RKO (cell line): ENCODE results near the gene GGA3.
"Not testable (repeated sequence)": the region's sequence is repeated elsewhere in the genome, so short reads cannot be mapped to it uniquely, and the experiment has no call there.

Experiments
- DNase-seq: peaks from one replicate; pipeline ENCODE4 v3.0.0-alpha.2; 2016; ENCODE audit warnings: low spot score

GGA3 gene

DNA sequence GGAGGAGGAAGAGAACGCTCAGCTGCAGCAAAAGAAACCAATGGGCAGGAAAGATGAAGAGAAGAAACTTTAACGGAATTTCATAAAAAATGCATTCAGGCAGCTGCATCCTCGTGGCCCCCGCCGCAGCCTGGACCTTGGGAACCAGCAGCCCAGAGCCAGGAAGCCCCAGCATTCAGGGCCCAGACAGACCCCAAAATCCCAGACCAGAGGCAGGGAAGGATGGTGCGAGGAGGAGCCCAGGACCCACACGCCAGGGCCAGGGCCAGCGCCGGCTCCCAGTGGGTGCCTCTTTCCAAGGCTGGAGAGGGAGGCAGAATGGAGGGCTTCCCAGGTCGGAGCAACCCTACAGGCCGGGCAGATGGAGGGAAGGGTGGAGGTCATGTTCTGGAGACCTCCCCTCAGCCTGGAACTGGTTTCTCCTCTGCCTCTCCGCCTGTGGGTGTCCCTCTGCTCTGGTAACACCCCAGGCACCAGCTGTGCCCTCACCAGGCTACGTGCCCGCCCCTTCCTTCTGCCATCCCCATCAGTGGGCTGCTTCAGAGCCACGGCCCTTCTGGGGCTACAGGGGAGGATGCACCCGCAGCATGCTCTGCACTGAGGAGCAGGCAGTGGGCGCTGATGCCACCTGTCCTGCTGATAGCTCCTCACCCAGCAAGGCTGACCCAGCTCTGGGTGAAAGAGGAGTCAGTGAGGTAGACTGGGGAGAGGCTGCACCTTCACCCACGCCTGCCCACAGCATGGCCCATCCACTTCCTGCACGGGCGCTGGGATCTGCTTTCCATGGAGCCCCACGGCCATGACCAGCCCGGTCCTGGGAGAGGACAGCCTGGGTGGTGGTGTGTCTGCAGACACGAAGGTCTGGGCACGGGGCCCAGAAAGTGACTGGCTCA lies 10.8 kb upstream of the GGA3 start:
- DNase-seq = no peak

DNA sequence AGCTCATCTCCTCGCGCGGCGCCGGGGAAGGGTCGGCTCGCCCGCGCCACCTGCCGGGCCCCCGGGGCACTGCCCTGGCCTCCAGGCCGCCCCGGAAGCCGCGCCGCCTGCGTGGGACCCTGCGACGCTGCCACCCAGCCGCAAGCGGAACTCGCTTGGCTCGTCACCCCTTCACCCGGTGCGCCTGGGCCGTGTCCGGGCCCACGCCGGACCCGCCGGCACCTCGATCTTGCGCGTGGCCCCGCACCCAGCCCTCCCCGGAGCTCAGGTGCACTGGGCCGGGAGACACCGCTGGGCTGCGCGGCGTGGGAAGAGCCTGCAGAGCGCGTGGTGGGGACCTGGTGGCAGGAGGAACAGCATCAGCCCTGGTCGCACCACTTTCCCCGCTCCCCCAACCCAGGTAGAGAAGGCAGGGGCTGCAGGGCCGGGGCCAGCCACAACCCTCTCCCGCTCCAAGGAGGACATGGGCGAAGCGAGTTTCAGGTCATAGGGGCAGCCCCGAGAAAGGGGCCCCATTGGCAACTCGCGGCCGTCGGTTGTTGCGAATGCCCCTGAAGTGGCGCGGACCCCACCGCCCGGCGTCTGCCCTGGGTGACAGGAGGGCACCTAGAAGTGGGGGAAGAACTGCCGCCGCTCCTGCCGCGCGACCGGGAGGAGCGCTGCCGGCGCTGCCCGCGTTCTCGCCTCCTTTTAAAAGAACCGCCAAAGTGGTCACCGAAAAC lies 10.0 kb upstream of the GGA3 start:
- peak; percentile 85 for DNase-seq

DNA sequence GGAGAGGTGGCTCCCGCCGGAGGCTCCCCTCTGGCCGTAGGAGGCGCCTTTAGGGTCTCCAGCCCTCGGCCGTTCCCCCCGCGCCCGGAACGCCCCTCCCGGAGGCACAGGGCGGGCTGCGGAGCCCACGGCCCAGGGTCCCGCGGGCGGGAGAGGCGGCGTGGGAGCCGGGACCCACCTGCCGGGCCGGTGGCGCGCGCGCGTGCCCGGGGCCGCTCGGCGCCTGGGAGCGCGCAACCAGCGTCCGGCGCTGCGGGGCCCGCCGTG lies 9.5 kb upstream of the GGA3 start, which contains the start of gene MIF4GD:
Gene MIF4GD, minus strand, starts transcription at position 266 of the 267 bp plus-strand sequence. CDS start 1,036 bp downstream, outside the sequence.
- no peak for DNase-seq

DNA sequence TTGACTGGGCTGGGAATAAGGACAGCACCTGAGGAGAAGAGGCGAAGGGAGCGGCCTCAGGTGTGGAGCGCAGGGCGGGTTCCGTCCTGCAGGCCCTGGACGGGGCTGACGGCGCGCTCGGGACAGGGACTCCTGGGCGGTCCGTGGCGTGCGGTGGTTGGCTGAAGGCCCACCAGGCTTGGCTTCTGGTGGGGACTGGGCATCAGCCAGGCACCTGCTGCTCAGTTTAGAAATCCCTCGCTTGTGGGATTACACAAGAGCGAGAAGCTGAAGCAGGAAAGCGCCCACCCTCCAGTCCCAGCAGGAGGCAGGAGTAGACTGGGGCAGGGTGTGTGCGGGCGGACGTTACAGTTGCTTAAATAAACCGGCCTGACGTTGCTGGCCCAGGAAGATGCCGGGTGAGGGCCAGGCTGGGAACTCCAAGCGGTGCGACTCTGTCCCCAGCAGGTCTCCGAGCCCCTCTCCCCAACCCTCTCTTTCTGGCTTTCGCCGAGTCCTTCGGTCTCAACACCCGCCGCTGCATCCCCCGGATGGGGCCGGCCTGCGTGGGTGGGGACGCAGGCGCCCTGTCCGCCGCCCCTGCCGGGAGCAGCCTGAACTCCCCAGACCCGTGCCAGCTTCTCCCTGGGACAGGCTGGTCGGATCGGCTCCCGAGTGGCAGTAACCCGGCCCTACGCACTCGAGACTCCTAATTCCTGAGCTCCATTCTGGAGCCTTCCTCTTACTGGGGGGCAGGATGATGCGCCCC lies 9.0 kb upstream of the GGA3 start:
- DNase-seq = peak; percentile 88

DNA sequence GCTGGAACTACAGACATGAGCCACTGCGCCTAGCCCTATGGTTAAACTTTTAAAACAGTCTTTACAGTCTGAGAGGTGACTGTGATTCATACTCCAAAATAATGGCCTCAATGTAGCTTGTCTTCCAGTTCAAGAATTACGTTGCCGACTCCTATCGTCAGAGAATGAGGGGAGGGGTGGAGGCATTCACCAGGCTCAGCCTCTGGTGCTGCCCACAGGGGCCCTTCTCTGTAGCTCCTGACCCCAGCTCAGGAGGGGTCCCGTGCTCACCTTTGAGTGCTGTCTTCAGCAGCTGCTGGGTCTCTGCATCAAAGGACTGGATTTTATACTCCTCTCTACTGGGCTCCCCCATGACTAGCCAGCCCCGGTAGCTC lies 8.4 kb upstream of the GGA3 start:
- DNase-seq = peak; percentile 49

DNA sequence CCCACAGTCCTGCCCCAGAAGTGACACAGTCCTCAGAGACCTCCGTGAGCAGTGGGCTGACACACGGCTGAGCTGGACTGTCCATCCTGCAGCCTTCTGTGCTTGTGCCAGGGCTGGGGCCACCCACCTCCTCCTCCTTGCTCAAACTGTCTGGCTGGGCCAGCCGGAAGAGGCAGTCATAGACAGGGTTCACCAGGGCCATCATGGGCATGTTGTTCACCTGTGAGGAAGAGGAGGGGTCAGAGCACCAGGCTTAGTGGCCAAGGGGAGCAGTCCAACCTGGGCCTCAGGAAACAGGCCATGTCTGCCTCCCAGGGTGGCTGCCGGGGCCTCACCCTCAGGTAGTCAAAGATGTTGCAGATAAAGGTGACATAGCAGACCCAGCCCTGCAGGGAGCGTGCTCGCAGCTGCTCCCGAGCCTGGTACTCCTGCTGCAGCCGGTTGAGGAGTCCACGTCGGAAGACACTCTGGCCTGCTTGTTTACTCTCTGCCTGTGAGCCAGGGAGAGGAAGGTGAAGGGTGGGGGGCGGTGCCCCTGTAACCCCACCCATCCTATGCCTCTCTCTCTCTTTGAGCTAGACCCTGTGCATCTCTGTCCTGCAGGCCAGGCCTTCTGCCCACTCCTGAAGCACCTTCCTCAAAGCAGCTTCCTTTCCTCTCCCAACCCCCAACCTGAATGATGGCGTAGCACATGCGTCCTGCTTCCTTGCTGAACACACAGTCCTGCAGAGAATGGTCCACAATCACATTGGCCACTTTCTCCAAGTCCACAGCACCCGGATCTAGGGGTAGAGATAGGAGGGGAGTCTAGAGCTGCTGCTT lies 6.2 kb upstream of the GGA3 start:
- no peak for DNase-seq

DNA sequence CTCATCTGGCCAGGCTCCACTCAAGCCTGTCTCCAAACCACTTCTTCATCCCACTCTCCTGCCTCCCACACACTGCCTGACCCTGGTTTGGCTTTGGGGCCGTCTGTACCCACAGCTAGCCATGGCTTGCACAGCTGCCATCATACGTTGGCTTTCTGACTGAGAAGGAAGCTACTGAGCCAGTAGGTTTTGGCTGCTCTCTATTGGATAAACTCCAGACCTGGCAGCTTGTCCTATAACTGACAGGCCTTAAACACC lies 5.7 kb upstream of the GGA3 start:
- DNase-seq = no peak

DNA sequence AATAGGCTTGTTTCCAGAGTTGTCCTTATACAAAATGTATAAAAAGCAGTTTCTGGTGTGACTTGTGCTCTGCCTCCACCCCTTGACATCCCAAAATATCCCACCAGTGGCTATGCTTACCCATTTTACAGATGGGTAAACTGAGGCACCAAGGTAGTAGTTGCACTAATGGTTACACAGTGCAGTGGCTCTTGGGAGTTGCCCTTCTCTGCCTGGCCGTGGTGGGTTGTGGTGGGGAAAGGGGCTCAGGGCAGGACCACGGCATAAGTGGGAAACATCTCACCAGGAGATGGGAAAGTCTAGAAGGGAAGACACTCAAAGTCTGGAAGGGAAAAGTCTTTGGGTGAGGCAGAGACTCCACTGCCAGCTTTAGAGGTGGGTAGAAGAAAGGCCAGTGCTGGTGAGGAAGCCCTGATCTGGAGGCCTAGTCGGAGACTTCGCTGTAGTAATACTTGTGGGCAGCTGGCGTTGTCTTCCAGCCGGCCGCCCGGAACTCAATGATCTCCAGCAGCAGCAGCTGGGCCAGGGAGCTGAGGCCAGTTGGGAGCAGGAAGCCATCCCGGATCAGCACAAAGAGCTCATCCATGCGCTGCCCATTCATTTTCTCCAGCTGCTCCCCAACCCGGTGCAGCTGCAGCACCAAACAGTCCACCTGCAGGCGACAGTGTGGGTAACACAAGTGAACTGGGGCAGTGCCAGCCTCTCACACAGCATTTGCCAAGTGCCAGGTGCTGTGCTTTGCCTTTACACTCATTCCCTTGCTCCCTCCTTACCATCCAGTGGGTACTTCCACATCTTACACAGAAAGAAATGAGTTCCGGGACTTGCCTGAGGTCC lies 5.1 kb upstream of the GGA3 start:
- no peak for DNase-seq

DNA sequence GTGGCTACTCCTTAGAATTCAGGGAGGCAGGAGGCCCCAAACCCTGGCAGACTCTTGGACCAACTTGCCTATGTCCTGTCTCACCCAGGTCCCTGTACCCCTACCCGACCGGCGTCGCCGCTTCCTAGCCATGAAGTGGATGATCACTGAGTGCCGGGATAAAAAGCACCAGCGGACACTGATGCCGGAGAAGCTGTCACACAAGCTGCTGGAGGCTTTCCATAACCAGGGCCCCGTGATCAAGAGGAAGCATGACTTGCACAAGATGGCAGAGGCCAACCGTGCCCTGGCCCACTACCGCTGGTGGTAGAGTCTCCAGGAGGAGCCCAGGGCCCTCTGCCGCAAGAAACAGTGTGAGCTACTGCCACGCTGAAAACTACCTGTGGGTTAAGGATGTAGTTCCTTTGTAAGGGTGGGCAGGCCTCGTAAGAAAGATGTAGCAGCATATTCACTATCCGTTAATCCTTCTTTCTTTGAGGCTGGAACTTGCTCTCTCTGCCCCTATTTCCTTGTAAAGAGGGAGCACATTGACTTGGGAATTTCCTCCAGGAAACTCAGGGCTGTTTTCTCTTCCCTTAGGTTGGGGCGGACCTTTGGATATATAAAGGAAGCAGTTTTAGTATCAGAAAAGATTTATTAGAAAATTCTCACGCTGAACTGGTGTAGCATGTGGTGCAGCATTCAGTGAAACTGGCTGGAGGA lies 4.4 kb upstream of the GGA3 start:
- no peak for DNase-seq

DNA sequence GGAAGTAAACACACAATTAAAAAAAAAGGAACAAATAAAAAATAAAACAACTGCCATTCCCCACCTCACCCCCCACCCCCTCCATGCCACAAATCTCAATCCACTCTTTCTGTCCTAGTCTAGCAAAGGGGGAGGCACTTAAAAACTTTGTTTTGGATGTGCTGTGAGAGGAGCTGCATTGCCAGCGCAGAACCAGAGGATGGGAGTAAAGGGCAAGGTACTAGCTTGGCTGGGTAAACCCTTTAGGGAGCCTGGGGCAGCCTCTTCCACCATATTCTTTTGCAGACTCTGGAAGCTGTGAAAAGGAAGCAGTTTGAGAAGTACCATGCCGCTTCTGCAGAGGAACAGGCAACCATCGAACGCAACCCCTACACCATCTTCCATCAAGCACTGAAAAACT lies 1.6 kb upstream of the GGA3 start:
- DNase-seq = peak; percentile 52

DNA sequence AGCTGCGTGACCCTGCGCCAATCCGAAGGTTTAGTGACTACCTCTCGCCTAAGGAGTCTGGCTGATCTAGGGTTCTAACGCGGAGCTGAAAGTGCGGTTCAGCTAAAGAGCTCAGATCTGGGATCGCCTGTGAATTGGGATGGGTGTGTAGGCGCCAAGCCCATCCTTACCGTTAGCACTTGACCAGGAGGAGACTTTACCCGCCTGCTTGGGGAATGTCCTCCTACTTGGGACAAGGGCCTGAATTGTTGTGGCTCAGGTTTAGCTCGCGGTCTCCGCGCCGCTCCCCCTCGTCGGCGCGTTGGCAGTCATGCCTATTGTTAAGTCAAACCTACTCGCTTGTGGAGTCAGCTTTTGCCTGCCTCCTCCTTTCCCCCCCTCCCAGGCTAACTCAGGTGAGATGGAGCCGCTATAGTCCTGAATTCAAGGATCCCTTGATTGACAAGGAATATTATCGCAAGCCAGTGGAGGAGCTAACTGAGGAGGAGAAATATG lies 753 bp upstream of the GGA3 start:
- DNase-seq = no peak

DNA sequence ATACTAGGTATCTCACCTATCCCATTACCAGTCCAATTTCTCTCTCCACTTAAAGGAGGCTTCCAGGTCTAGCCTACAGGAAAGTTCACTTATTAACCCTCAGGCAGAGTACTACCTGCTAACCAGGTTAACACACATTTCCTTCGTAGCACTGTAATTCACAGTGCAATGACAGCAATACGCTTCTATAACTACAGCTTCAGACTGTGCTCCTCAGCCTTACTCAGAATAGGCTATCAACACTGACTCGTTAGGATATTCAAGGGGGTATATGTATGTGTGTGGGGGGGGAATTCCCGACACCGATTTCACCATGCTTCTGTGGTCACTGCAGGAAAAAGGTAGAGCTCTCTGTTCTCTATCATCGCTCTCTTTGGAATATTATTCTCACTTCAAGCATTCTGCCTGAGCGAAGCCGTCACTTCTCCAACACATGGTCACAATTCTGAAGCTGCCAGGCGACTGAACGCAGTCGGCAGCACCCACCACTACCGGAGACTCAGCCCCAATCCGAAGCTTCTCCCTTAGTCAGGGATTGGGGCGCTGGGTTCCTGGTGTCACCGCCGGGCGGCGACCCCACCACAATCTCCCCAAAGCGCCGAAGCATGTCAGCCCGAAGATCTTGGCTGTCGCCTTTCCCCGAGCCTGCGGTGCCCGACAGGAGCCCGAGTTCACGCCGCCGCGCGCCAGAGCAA lies 618 bp downstream of the GGA3 start:
- DNase-seq = peak; percentile 40

DNA sequence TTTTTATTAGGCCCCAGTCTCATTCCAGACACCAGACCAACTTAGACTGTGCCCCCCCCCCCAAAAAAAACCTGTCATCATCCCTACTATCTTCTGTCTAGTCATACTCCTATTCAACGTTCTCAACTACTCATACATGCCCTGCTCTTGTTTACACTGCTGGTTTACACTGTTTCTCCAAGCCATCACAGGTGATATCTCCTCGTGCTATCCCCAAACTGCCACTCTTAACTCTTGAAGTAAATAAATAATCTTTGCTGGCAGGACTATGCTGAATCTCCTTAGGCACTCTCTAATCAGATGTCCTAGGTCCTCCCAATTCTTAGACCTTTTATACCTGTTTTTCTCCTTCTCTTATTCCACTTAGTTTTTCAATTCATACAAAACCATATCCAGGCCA lies 4.2 kb downstream of the GGA3 start:
- not testable (repeated sequence) for DNase-seq

DNA sequence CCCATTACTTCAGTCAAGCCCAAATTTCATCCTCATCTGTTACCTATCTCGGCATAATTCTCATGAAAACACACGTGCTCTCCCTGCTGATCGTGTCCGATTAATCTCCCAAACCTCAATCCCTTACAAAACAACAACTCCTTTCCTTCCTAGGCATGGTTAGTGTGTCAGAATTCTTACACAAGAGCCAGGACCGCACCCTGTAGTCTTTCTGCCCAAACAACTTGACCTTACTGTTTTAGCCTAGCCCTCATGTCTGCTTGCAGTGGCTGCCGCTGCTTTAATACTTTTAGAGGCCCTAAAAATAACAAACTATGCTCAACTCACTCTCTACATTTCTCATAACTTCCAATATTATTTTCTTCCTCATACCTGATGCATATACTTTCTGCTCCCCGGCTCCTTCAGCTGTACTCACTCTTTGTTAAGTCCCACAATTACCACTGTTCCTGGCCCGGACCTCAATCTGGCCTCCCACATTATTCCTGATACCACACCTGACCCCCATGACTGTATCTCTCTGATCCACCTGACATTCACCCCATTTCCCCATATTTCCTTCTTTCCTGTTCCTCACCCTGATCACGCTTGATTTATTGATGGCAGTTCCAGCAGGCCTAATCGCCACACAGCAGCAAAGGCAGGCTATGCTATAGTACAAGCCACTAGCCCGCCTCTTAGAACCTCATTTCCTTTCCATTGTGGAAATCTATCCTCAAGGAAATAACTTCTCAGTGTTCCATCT lies 5.3 kb downstream of the GGA3 start:
- not testable (repeated sequence) for DNase-seq

DNA sequence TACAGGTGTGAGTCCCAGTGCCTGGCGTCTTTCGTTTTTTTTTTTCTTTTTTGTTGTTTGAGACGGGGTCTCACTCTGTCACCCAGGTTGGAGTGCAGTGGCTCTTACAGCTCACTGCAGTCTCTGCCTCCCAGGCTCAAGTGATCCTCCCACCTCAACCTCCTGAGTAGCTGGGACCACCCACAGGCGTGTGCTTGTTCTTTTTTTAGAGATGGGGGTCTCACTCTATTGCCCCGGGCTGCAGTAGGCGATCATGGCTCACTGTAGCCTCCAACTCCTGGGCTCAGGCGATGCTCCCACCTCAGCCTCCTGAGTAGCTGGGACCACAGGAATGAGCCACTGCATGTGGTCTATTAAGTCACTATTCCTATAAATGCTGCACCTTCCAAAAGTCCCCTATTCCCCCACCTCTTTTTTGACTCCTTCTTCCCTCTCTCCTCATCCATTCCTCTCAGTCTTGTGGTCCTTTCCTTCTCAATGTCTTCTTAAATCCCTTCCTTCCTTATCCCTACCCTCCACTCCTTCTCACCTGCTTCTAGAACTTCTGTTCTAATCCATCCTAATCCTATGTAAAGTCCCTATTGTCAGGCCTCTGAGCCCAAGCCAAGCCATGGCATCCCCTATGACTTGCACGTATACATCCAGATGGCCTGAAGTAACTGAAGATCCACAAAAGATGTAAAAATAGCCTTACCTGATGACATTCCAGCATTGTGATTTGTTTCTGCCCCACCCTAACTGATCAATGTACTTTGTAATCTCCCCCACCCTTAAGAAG lies 9.2 kb downstream of the GGA3 start:
- no peak for DNase-seq

DNA sequence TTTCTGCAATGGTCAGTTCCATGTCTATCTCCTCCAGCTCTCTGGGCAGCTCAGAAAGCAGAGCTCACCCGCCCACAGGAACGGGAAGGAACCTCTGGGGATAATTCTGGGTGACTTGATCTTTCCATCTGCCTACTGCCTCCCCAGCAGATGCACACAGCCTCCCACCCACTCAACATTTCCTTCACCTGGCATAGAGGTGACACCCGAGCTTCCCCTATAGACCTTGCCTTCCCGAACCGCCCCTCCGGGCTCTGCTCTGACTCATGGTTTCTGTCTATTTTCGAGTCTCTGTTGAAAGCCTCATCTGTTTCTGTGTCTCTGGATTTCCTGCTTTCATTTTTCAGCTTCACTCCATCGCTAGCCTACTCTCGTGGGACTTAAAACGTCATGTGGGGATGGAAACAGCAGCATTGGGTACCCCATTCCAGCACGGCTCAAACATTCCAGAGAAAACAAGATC lies 11.4 kb downstream of the GGA3 start:
- DNase-seq = no peak

DNA sequence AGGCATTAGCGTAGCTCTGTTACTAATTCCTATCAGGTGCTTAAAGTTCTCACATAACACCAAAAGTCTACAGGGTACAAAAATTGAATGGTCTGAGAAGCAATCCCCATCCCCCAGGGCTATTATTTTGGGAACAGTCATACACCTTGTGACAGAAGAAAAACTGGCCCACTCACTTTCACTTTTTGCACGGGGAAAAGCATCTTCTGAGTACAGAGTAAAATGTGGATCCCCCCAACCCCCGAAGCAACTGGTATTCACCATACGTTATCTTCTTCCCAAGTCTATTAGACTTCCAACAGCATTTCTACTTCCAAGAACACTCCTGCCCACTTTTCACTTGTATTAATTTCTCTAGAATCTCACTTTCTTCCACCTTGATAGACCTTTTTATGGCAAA lies 11.8 kb downstream of the GGA3 start:
- no peak for DNase-seq

DNA sequence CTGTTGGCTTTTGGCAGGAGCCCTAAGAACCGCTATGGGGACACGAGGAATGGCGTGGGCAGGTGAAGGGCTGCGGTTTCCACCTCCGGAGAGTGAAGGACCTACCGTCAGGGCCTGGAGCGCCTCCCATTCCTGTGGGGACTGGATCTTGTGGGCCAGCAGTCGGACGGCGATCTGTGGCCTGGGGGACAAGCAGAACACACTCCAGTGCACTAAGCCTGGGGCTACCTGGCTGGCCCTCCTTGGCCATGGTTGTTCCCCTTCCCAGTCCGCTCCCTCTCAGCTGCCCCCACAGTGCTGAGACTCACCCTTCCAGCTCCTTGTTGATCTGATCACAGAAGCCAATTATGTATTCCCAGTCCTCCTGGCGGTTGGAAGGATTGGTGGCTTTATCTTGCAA lies 15.0 kb downstream of the GGA3 start:
- DNase-seq = no peak
